ENCODE results near the gene MYO5A. TPM values are rescaled to one million over a fixed set of nuclear protein-coding genes. Genes with fewer than 3 reads are reported as not detected.

MYO5A gene
- total and polyA plus RNA-seq, 9 of the 15 experiments (the other 6 are each of a cell fraction or from before 2014, with no cell fraction given) = 0.03 to 0.82 (median 0.40) TPM

DNA sequence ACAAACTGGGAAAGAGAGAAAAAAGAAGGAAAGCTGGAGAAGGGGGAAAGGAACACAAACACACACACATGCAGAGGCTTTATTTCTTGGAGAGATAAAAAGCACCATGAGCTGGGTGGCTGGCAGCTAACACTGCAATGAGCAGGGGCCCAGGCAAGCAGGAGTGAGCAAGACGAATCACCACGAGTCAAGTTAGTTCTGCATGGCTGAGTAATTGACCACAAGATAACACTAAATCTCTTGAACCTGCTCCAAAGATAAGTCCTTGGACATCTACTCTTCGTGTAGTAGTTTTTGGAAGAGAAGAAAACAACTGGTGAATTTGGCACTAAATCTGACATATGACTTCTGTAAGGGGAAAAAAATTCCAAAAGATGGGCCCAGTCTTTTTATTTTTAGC, 100.9 kb downstream of the MYO5A start:
- no peaks in the 10 kb centered on the region for H3K9me1 ChIP-seq (ENCODE audit: control insufficient read depth, insufficient read depth, low read length)
- in situ Hi-C loops (cut with MboI) = no loop called here
- FAIRE-seq (no peak), ATAC-seq (no peak), DNase-seq (ENCODE audit: extremely low read depth in 1 of 4, low spot score in 3 of 4) (peak in 1 of 4 experiments; percentile 8)
- ChIA-PET POLR2A (no interaction called here), CTCF (ENCODE audit: low intra/inter-chr PET ratio) (no interaction called here)
- intact Hi-C loops (cut with micrococcal nuclease) = no loop called here
- no peak for TF ChIP-seq EWSR1 (IDR thresholded peaks at IDR 0.05; ENCODE audit: borderline replicate concordance, low read depth, partially characterized antibody)
- TF ChIP-seq MEIS2 (IDR thresholded peaks at IDR 0.05; ENCODE audit: partially characterized antibody) = peak; percentile 49
- TF ChIP-seq FOSL1 (tag; conservative IDR thresholded peaks at IDR 0.05) = peak; percentile 41; the same call in 1 of the 2 replicates
- TF ChIP-seq CBX2 (IDR thresholded peaks at IDR 0.05; ENCODE audit: insufficient read depth, low read length, poor library complexity, severe bottlenecking) = no peak
- TF ChIP-seq MAFF (IDR thresholded peaks at IDR 0.05; ENCODE audit: low read length) = no peak
- TF ChIP-seq, protein P1, sequence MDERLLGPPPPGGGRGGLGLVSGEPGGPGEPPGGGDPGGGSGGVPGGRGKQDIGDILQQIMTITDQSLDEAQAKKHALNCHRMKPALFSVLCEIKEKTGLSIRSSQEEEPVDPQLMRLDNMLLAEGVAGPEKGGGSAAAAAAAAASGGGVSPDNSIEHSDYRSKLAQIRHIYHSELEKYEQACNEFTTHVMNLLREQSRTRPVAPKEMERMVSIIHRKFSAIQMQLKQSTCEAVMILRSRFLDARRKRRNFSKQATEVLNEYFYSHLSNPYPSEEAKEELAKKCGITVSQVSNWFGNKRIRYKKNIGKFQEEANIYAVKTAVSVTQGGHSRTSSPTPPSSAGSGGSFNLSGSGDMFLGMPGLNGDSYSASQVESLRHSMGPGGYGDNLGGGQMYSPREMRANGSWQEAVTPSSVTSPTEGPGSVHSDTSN (CRISPR knock-in tag; IDR thresholded peaks at IDR 0.05; ENCODE audit: low read depth) = no peak
- TF ChIP-seq, protein P1 (tag; conservative IDR thresholded peaks at IDR 0.05; ENCODE audit: low read depth) = peak; percentile 77
- TF ChIP-seq, protein P2, sequence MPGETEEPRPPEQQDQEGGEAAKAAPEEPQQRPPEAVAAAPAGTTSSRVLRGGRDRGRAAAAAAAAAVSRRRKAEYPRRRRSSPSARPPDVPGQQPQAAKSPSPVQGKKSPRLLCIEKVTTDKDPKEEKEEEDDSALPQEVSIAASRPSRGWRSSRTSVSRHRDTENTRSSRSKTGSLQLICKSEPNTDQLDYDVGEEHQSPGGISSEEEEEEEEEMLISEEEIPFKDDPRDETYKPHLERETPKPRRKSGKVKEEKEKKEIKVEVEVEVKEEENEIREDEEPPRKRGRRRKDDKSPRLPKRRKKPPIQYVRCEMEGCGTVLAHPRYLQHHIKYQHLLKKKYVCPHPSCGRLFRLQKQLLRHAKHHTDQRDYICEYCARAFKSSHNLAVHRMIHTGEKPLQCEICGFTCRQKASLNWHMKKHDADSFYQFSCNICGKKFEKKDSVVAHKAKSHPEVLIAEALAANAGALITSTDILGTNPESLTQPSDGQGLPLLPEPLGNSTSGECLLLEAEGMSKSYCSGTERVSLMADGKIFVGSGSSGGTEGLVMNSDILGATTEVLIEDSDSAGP (CRISPR knock-in tag; IDR thresholded peaks at IDR 0.05) = no peak
- peak; percentile 72; the same call in 1 of the 2 replicates for TF ChIP-seq ZNF707 (CRISPR knock-in tag; conservative IDR thresholded peaks at IDR 0.05)
- no peak for TF ChIP-seq ZNF431 (CRISPR knock-in tag; IDR thresholded peaks at IDR 0.05)
- no peak overlapping the region for H3K4me3 ChIP-seq
- 0% methylated on average over 3 of the region's 3 CpGs for WGBS (ENCODE audit: insufficient coverage, low coverage, missing lambda C conversion rate)
- no peak overlapping the region for H3K9ac ChIP-seq (ENCODE audit: insufficient read depth in 1 of 2, low read depth in 2 of 2, low read length in 2 of 2)
- no peaks in the 10 kb centered on the region for H3K4me1 ChIP-seq (replicated peaks in 1 of 2; ENCODE audit: control insufficient read depth in 2 of 2, insufficient read depth in 2 of 2, low read length in 2 of 2)
- H3K4me2 ChIP-seq (ENCODE audit: insufficient read depth, low read length) = no peak overlapping the region
- no peaks in the 10 kb centered on the region for H4K20me1 ChIP-seq (replicated peaks; ENCODE audit: control insufficient read depth, insufficient read depth, low read length)
- no peaks in the 10 kb centered on the region for H3K9me3 ChIP-seq (replicated peaks; ENCODE audit: control insufficient read depth, insufficient read depth, low read depth, low read length)
- no peak overlapping the region for H2AFZ ChIP-seq (ENCODE audit: low read depth, low read length)
- H3K36me3 ChIP-seq (ENCODE audit: control insufficient read depth, insufficient read depth, low read length) = no peaks in the 10 kb centered on the region
- no peaks in the 10 kb centered on the region for H3K27me3 ChIP-seq (ENCODE audit: control insufficient read depth in 2 of 2, insufficient read depth in 2 of 2, low read length in 2 of 2)
- no peak overlapping the region for H3K27ac ChIP-seq (ENCODE audit: extremely low read depth, low read depth, low read length)
- BruUV-seq (replicated peaks) = no TSS peak
- no peaks in the 10 kb centered on the region for H3K79me2 ChIP-seq (ENCODE audit: control insufficient read depth, insufficient read depth, low read length)

Data from K562 (cell line).